GM20000 (cell line): Measurements from ENCODE around the gene DNAL1.

ENCODE experiments used
- DNase-seq: peaks from one replicate; pipeline ENCODE4 v3.0.0; 2012; ENCODE audit warnings: low spot score
- CTCF ChIP-seq: IDR thresholded peaks from 2 replicates; pipeline ENCODE4 v1.5.1; 2012; ENCODE audit warnings: mild to moderate bottlenecking, control low read depth; ENCODE audit errors: extremely low read depth, missing control alignments

The DNAL1 gene, protein sequence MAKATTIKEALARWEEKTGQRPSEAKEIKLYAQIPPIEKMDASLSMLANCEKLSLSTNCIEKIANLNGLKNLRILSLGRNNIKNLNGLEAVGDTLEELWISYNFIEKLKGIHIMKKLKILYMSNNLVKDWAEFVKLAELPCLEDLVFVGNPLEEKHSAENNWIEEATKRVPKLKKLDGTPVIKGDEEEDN

DNA sequence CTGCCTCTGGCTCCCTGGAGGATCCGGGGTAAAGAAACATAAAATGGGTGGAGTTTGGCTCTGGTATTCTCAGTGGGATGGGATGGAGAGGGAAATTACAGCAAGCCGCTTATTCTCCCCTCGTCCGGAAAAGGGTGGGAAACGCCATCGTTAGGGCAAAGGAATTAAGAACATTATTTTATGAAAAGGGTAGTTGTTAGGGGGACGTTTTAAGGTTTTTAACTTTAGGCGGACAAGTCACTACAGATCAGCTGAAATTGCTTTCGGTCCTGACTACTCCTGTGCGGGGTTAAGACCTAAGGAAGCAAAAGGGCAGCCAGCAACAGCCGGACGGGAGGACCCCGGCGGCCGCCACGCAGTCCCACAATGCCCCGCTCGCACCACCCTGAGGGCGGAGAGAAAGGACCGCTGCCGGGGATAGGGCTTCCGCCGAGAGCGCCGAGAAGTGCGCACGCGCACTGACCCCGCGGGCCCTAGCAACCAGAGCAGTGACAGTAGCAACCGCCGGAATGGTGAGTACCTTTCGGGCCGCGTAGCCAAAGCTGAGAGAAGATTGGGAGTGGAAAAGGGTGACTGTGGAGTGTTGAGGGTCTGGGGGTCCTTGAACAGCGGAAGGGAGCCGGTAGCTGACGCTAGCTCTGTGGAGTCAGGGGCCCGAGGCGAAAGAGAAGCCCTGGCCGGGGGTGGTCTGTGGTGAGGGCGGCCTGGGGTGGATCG is at the start of gene DNAL1:
Gene DNAL1, plus strand, starts transcription at position 456 of the 717 bp plus-strand sequence. Its CDS starts 54 bp downstream, at position 510.
- TF ChIP-seq CTCF, result no peak
- peak; percentile 96 for DNase-seq

GRCh38 chr14:73599499-73599898 is 45.3 kb upstream of the DNAL1 start:
- no peak for DNase-seq
- no peak for TF ChIP-seq CTCF

DNA sequence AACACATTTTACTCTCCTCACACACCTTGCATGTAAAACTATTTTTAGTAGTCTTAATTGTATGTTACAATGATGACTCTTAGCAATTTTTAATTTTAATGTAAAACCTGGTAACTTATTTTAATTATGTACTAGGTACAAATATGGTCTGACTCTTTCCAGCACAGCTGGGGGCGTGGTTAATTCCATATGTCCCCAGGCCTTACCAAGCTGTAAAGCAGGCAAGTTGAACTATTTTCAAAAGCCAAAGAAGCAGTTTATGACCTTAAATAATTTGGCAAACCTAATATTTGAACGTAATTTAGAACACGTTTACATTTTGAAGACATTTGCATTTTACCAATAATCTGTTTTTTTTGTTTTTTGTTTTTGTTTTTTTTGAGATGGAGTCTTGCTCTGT is 41.8 kb upstream of the DNAL1 start:
- no peak for DNase-seq
- no peak for TF ChIP-seq CTCF

DNA sequence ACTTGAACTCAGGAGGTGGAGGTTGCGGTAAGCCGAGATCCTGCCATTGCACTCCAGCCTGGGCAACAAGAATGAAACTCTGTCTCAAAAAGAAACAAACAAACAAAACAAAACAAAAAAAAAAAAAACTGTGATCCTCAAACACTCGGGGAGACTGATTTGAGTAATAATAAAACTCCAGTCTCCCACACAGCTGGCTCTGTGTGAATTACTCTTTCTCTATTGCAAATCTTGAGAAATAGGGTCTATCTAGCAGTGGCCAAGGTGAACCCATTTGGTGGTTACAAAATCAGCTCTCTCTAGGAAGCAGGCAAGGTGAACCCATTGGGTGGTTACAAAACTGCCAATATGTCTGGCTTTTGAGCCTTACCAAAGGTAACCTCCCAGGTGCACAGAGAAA is 38.5 kb upstream of the DNAL1 start:
- no peak for TF ChIP-seq CTCF

DNA sequence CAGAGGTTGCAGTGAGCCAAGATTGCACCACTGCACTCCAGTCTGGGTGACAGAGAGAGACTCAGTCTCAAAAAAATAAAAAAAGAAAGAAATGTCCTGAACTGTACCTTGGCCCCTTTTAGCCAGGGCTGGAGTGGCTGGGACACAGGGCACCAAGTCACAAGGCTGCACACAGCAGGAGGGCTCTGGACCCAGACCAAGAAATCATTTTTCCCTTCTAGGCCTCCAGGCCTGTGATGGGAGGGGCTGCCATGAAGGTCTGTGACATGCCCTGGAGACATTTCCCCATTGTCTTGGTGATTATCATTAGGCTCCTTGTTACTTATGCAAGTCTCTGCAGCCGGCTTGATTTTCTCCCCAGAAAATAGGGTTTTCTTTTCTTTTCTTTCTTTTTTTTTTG is 37.5 kb upstream of the DNAL1 start:
- no peak for DNase-seq
- TF ChIP-seq CTCF, result no peak

More for the DNA sequence above, 38.5 kb upstream of the DNAL1 start:
- DNase-seq, result no peak

DNA sequence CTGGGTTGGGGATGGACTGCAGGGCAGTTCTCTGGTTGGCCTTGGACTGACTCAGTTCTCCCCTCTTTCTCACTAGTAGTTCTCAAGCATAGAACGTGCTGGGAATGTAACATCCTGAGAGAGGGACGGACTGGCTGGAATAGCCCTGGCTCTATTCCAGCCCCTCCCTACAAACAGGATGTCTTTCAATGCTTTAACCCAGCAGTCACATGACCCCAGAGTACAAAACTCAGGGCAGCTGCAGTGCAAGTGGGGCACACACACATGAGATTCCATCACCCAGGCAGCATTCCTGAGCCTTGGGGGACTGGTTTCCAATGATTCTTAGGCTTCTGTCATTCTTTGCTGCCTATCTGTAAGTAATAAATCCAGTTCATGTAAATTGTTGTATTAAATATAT is 34.1 kb upstream of the DNAL1 start:
- DNase-seq, result no peak
- TF ChIP-seq CTCF, result no peak

DNA sequence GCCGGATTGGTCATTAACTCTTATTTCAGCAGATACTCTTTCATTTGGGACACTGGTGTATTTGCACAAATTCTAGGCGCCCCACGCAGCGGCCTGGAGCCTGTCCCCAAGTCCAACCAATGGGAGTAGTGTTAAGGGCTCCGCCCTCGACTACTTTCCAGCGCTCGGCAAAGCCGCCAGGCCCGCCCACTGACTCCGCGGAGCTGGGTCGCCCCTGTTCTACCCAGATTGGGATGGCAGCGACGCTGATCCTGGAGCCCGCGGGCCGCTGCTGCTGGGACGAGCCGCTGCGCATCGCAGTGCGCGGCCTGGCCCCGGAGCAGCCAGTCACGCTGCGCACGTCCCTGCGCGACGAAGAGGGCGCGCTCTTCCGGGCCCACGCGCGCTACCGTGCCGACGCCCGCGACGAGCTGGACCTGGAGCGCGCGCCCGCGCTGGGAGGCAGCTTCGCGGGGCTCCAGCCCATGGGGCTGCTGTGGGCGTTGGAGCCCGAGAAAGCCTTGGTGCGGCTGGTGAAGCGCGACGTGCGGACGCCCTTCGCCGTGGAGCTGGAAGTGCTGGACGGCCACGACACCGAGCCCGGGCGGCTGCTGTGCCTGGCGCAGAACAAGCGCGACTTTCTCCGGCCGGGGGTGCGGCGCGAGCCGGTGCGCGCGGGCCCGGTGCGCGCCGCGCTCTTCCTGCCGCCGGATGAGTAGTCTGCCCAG is 32.3 kb upstream of the DNAL1 start, which contains the start of gene ACOT6:
Gene ACOT6, plus strand, starts transcription at position 179 of the 707 bp plus-strand sequence. Its CDS starts 55 bp downstream, at position 234.
- DNase-seq, result peak; percentile 86

More for the DNA sequence above, 32.3 kb upstream of the DNAL1 start, which contains the start of gene ACOT6:
- no peak for TF ChIP-seq CTCF
